Measurements from ENCODE around the gene LRRC7. TPM values are rescaled to one million over a fixed set of nuclear protein-coding genes. Genes with fewer than 3 reads are reported as not detected.

Gene LRRC7
- total RNA-seq, 1 donor from 2014 or later, result 7.8 TPM

GRCh38 chr1:69913977-69914376, 346.3 kb downstream of the LRRC7 start:
- Mint-ChIP-seq H3K27me3 (no peaks in the 10 kb centered on the region), H3K9me3 (ENCODE audit: low read depth) (peaks cover 7% of the 10 kb centered on the region), H3K36me3 (ENCODE audit: insufficient read depth) (no peaks in the 10 kb centered on the region), H3K4me1 (ENCODE audit: low read depth) (no peaks in the 10 kb centered on the region), H3K4me3 (ENCODE audit: low read depth) (no peak overlapping the region), H3K27ac (no peak overlapping the region)
- no peak for DNase-seq (ENCODE audit: low spot score, unreplicated experiment)
- TF ChIP-seq CTCF (IDR thresholded peaks at IDR 0.05; ENCODE audit: unreplicated experiment), result no peak

- H3K4me3 Mint-ChIP-seq (ENCODE audit: low read depth), result no peak overlapping the region
- H3K27ac Mint-ChIP-seq, result peak overlapping the region; percentile 86
- H3K4me1 Mint-ChIP-seq (ENCODE audit: low read depth), result no peaks in the 10 kb centered on the region
- no peak for TF ChIP-seq CTCF (IDR thresholded peaks at IDR 0.05; ENCODE audit: unreplicated experiment)
- peaks cover 4% of the 10 kb centered on the region for H3K9me3 Mint-ChIP-seq (ENCODE audit: low read depth)
- H3K36me3 Mint-ChIP-seq (ENCODE audit: insufficient read depth), result peaks cover 1% of the 10 kb centered on the region
- no peaks in the 10 kb centered on the region for H3K27me3 Mint-ChIP-seq
- no peak for DNase-seq (ENCODE audit: low spot score, unreplicated experiment)
Measured at GRCh38 chr1:69914976-69915765, 347.4 kb downstream of the LRRC7 start.

GRCh38 chr1:69919129-69919921, 351.6 kb downstream of the LRRC7 start:
- Mint-ChIP-seq H3K4me1 (ENCODE audit: low read depth) (no peaks in the 10 kb centered on the region), H3K27ac (no peak overlapping the region), H3K36me3 (ENCODE audit: insufficient read depth) (peaks cover 1% of the 10 kb centered on the region), H3K9me3 (ENCODE audit: low read depth) (peaks cover 3% of the 10 kb centered on the region), H3K4me3 (ENCODE audit: low read depth) (no peak overlapping the region), H3K27me3 (no peaks in the 10 kb centered on the region)
- no peak for DNase-seq (ENCODE audit: low spot score, unreplicated experiment)
- no peak for TF ChIP-seq CTCF (IDR thresholded peaks at IDR 0.05; ENCODE audit: unreplicated experiment)

GRCh38 chr1:69919922-69920273, 352.2 kb downstream of the LRRC7 start:
- TF ChIP-seq CTCF (IDR thresholded peaks at IDR 0.05; ENCODE audit: unreplicated experiment), result no peak
- Mint-ChIP-seq H3K9me3 (ENCODE audit: low read depth) (peaks cover 3% of the 10 kb centered on the region), H3K4me3 (ENCODE audit: low read depth) (no peak overlapping the region), H3K4me1 (ENCODE audit: low read depth) (no peaks in the 10 kb centered on the region), H3K27me3 (no peaks in the 10 kb centered on the region), H3K36me3 (ENCODE audit: insufficient read depth) (peaks cover 1% of the 10 kb centered on the region), H3K27ac (no peak overlapping the region)
- no peak for DNase-seq (ENCODE audit: low spot score, unreplicated experiment)

- Mint-ChIP-seq H3K27ac (no peak overlapping the region), H3K4me3 (ENCODE audit: low read depth) (no peak overlapping the region), H3K9me3 (ENCODE audit: low read depth) (peaks cover 3% of the 10 kb centered on the region), H3K36me3 (ENCODE audit: insufficient read depth) (peaks cover 1% of the 10 kb centered on the region), H3K4me1 (ENCODE audit: low read depth) (no peaks in the 10 kb centered on the region), H3K27me3 (no peaks in the 10 kb centered on the region)
- TF ChIP-seq CTCF (IDR thresholded peaks at IDR 0.05; ENCODE audit: unreplicated experiment), result no peak
- no peak for DNase-seq (ENCODE audit: low spot score, unreplicated experiment)
Measured at GRCh38 chr1:69920426-69920825, 352.7 kb downstream of the LRRC7 start.

Measured in progenitor cell of endocrine pancreas (in vitro differentiated cells).